Calu3 (cell line): ENCODE measurements around the gene SRGAP3. TPM values are rescaled to one million over a fixed set of nuclear protein-coding genes. Genes with fewer than 3 reads are reported as not detected.

Experiments used
- BruUV-seq: library from RNA; stranded (reverse); fragments of 400-500 nt; replicated peaks from 2 replicates; lab custom pipeline; 2021; lab: Mats Ljungman, UMichigan
- CTCF ChIA-PET: fragments of 300-600 bp; sonication (Branson Sonifier 250); formaldehyde crosslinking; loops from one replicate; lab custom pipeline; 2022; ENCODE audit warnings: antibody characterized with exemption; lab: Charles Lee
- DNase-seq: peaks from one replicate; pipeline ENCODE4 v3.0.0; 2022
- H3K27ac Mint-ChIP-seq: one replicate; pipeline ENCODE4 v1.8.0; 2022; ENCODE audit warnings: mixed read lengths; ENCODE audit not compliant: unreplicated experiment
- H3K27me3 Mint-ChIP-seq: one replicate; pipeline ENCODE4 v1.8.0; 2022; ENCODE audit warnings: mixed read lengths; ENCODE audit not compliant: unreplicated experiment
- H3K36me3 Mint-ChIP-seq: one replicate; pipeline ENCODE4 v1.8.0; 2022; ENCODE audit warnings: mild to moderate bottlenecking, moderate library complexity, mixed read lengths; ENCODE audit not compliant: insufficient read depth, unreplicated experiment
- H3K4me1 Mint-ChIP-seq: one replicate; pipeline ENCODE4 v1.8.0; 2022; ENCODE audit warnings: mild to moderate bottlenecking, low read depth, mixed read lengths; ENCODE audit not compliant: unreplicated experiment
- H3K4me3 Mint-ChIP-seq: one replicate; pipeline ENCODE4 v1.8.0; 2022; ENCODE audit warnings: mild to moderate bottlenecking, low read depth, moderate library complexity, mixed read lengths; ENCODE audit not compliant: unreplicated experiment
- H3K9me3 Mint-ChIP-seq: one replicate; pipeline ENCODE4 v1.8.0; 2022; ENCODE audit warnings: low read depth, mixed read lengths; ENCODE audit not compliant: unreplicated experiment
- CTCF ChIP-seq: fragments of 200-600 bp; IDR thresholded peaks from one replicate; pipeline ENCODE4 v1.8.0; 2022; ENCODE audit warnings: antibody characterized with exemption; ENCODE audit not compliant: unreplicated experiment
- intact Hi-C: fragments of 100-400 bp; cut with micrococcal nuclease; formaldehyde crosslinking; loops from one replicate; pipeline ENCODE4 v1.10.0; 2022; ENCODE audit not compliant: unreplicated experiment
- total RNA-seq: library from RNA; stranded (reverse); gene quantifications from 2 replicates; pipeline ENCODE4 v1.2.3, GENCODE V29; 2022

Gene SRGAP3
- total RNA-seq, 1 experiment from 2014 or later = 8.2 TPM

GRCh38 chr3:9206287-9206686, 43.2 kb downstream of the SRGAP3 start:
- TF ChIP-seq CTCF = no peak
- BruUV-seq = no TSS peak
- Mint-ChIP-seq H3K27me3 (peaks cover 16% of the 10 kb centered on the region), H3K4me3 (no peak overlapping the region), H3K36me3 (no peaks in the 10 kb centered on the region), H3K4me1 (no peaks in the 10 kb centered on the region), H3K9me3 (no peaks in the 10 kb centered on the region), H3K27ac (no peak overlapping the region)
- DNase-seq = no peak
- CTCF ChIA-PET = no interaction called here
- intact Hi-C loops = no loop called here

GRCh38 chr3:9205345-9206143, 43.9 kb downstream of the SRGAP3 start:
- no peak overlapping the region for H3K4me3 Mint-ChIP-seq
- H3K9me3 Mint-ChIP-seq = no peaks in the 10 kb centered on the region
- no peak overlapping the region for H3K27ac Mint-ChIP-seq
- no peak for DNase-seq
- BruUV-seq = no TSS peak
- CTCF ChIA-PET = no interaction called here
- H3K27me3 Mint-ChIP-seq = peaks cover 16% of the 10 kb centered on the region
- H3K4me1 Mint-ChIP-seq = no peaks in the 10 kb centered on the region
- no peak for TF ChIP-seq CTCF
- no peaks in the 10 kb centered on the region for H3K36me3 Mint-ChIP-seq
- intact Hi-C loops = no loop called here

- H3K4me1 Mint-ChIP-seq = no peaks in the 10 kb centered on the region
- BruUV-seq = no TSS peak
- peaks cover 16% of the 10 kb centered on the region for H3K27me3 Mint-ChIP-seq
- no peaks in the 10 kb centered on the region for H3K36me3 Mint-ChIP-seq
- H3K4me3 Mint-ChIP-seq = no peak overlapping the region
- DNase-seq = no peak
- CTCF ChIA-PET = no interaction called here
- H3K27ac Mint-ChIP-seq = no peak overlapping the region
- H3K9me3 Mint-ChIP-seq = no peaks in the 10 kb centered on the region
- no peak for TF ChIP-seq CTCF
- intact Hi-C loops = no loop called here
Measured at GRCh38 chr3:9204253-9204992, 45.0 kb downstream of the SRGAP3 start.

- Mint-ChIP-seq H3K9me3 (no peaks in the 10 kb centered on the region), H3K36me3 (no peaks in the 10 kb centered on the region), H3K27ac (no peak overlapping the region), H3K27me3 (peaks cover 16% of the 10 kb centered on the region), H3K4me3 (no peak overlapping the region), H3K4me1 (no peaks in the 10 kb centered on the region)
- no TSS peak for BruUV-seq
- no peak for TF ChIP-seq CTCF
- intact Hi-C loops = no loop called here
- no peak for DNase-seq
- CTCF ChIA-PET = no interaction called here
Measured at GRCh38 chr3:9203317-9203716, 46.1 kb downstream of the SRGAP3 start.
